Suppressor macrophage (primary cell): ENCODE measurements around the gene GAS2L3.
"Not testable (repeated sequence)": the region's sequence is repeated elsewhere in the genome, so short reads cannot be mapped to it uniquely, and the experiment has no call there.

Source experiments
- DNase-seq, 4 experiments: peaks; one replicate each; pipeline ENCODE4 v3.0.0-alpha.2; 2020 to 2022

Gene GAS2L3

DNA sequence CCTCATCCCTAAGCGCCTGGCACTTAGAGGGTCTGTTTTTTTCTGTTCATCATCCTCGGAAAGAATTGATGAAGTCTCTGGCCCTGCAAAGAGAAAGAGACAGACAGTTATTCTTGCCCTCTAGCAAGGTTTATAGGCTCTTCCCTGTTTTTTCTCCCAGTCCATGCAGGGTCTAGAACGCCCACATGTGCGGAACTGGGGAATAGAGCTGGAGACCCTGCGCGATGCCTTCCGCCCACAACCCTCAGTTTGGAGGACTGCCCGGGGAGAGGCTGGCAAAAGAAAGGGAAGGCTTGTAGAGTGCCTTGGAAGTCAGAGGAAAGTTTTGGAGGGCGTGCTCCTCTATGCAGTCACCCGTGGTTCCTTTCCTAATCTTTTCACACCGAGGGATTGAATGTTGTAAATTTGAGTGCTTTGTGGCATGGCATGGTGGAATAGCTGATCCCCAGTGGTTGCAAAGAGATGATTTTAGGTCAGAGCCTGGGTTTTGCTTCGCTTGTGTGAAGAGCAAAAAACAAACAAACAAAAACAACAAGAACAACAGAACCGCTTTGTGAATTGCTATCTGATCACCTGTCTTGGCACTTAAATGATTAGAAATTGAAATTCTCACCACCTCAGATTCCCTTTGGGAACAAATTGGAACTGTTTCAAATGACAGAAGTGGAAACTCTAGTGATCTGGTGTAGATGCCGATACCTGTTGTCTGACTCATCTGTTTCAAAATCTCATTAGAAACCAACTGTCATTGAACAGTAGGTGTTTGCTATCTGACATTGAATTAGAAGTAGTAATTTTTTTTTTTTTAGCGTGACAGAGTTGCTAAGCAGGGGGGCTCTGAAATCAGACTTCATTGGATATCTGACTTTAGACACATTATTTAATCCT is 947 bp downstream of the GAS2L3 start:
- peak; percentile 54 to 76 (median 73) for DNase-seq

DNA sequence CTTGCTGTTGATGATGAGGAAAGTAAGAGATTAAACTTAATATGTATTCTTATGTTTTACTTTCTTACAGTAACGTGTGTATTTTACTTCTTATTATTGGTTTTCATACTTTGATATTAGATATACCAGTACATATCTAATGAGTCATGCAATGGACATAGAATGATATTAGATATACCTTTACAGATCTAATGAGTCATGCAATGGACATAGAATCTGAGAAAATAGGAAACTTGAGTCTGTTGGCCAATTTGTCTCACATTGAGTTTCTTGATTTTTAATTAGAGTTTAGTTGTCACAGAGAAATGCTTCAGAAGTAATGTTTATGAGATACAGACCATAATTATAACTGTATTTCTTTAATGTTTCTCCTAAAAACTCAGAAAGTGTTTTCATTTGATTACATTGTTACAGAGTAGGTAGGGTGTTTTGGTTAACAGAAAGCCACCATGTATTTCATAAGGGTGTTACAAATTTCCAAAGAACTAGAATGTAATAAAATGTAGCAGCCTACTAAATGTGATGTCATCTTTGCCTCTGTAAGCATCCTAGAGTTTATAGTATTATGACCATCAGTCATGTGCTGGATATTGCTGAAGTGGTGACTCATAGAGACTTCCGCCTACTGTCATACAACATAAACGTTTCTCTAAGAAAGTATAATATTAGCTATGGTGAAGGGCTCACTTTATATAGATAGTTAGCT is 3.0 kb downstream of the GAS2L3 start:
- DNase-seq, result peak; percentile 72 to 95 (median 85)

DNA sequence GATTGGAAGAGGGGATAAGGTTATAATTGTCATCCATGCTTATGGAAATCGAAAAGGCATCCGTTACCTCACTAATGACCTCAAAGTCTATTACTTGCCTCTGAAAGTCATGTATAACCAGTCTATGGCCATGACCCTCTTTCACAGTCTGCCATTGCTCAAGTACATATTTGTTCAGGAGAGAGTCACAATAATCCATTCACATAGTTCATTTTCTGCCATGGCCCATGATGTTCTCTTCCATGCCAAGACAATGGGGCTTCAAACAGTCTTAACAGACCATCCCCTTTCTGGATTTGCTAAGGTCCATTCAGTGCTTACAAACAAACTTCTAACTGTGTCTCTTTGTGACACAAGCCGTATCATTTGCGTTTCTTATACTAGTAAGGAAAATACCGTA is 5.4 kb downstream of the GAS2L3 start:
- no peak for DNase-seq

DNA sequence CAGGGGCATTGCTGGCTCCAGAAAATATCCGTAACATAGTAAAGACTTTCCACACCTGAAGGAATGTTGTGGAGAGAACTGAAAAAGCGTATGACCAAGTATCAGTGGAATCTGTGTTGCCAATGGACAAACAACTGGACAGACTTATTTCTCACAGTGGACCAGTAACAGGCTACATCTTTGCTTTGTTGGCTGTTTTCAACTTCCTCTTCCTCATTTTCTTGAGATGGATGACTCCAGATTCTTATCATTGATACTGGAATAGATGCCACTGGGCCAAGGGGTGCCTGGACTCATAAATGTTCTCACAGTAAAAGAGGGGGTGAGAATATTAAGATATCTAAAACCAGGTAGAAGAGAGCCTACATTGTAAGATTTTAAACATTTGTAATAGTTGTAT is 6.4 kb downstream of the GAS2L3 start:
- peak; percentile 15 to 71 (median 55) for DNase-seq

DNA sequence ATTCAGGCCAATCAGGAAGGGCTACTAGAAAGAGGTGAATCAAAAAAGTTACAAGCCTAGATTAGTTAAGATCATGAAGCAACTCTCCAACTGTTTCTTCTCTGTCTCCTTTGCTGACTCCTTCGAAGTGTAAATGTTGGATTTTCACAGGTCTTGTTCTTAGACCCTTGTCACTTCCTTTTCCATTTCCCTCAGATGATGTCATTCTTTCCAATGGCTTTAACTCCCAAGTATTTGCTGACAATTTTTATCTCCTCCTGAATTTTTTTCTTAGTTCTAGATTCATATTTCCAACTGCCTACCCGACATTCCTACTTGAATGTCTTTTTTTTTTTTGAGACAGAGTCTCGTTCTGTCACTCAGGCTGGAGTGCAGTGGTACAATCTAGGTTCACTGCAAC is 10.8 kb downstream of the GAS2L3 start:
- peak in 2 of 4 experiments; percentile 23 to 30 for DNase-seq

DNA sequence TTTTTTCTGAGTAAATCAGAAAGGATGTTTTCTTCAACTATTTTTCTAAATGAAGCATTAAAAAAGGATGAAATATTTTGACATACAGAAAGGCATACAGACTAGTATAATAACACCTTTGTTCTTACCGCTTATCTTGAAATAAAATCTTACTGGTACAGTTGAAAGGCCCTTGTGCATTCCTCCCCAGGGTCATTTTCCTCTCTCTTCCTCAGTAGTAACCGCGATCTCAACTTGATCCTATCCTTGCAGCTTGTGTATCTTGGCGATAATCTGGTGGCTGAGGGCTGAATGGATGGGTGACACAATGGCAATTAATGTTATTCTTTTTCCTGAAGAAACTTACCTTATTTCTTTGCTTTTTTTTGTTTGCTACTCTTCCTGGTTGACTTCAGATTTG is 18.5 kb downstream of the GAS2L3 start:
- no peak for DNase-seq

DNA sequence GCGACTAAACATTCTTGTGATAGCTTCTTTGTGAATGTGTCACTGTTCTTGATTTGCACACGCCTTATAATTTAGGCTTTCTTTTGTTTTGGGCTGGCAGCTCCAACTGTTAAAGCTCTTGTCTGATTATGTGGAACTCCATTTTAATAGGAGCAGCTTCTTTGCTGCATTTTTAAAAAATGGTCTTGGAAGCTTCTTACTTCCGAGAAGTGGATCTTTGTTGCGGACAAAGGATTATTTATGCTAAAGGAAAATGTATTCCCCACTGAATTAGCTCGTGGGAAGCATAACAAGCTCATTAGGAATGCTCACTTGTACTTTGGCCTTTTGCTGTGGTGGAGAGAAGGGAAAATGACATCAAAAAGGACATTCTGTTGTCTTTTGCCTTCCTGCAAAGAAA is 20.0 kb downstream of the GAS2L3 start:
- DNase-seq, result no peak

DNA sequence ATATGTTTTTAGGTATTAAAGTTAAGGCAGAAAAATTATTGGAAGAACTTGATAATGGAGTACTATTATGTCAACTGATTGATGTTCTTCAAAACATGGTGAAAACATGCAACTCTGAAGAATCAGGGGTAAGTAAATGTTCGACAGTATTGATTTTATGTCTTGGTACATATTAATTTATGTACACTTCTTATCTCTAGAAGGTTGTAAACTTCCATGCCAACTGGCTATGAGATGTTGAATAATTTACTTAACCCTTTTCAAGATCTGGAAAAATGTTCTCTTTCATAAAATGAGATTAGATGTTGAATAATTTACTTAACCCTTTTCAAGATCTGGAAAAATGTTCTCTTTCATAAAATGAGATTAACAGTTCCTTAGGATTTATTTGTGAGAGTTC is 28.1 kb downstream of the GAS2L3 start:
- no peak for DNase-seq

DNA sequence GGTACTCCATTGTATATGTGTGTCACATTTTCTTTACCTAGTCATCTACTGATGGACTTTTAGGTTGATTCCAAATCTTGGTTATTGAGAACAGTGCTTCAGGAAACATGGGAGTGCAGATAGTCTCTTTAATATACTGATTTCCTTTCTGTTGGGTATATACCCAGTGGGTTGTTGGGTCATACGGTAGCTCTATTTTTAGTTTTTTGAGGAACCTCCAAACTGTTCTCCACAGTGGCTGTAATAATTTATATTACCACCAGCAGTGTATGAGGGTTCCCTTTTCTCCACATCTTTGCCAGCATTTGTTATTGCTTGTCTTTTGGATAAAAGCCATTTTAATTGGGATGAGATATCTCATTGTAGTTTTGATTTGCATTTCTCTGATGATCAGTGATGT is 29.5 kb downstream of the GAS2L3 start:
- DNase-seq, result peak; percentile 30 to 72 (median 60)

DNA sequence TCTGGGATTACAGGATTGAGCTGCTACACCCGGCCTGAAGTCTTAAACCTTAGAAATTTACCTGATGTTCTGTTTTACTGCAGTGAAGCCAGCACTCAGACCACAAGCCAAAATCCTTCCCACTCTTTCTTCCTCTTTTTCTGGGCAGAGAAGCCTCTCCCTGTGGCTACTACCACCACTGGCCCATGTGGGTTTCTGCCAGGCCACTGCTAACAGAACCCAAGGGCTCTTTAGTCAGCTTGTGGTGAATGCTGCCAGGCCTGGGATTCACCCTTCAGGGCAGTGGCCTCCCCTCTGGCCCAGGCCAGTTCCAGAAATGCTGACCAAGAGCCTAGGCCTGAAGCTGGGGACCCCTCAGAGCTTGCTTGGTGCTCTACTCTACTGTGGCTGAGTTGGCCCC is 35.3 kb downstream of the GAS2L3 start:
- DNase-seq, result peak; percentile 69 to 84 (median 80)

DNA sequence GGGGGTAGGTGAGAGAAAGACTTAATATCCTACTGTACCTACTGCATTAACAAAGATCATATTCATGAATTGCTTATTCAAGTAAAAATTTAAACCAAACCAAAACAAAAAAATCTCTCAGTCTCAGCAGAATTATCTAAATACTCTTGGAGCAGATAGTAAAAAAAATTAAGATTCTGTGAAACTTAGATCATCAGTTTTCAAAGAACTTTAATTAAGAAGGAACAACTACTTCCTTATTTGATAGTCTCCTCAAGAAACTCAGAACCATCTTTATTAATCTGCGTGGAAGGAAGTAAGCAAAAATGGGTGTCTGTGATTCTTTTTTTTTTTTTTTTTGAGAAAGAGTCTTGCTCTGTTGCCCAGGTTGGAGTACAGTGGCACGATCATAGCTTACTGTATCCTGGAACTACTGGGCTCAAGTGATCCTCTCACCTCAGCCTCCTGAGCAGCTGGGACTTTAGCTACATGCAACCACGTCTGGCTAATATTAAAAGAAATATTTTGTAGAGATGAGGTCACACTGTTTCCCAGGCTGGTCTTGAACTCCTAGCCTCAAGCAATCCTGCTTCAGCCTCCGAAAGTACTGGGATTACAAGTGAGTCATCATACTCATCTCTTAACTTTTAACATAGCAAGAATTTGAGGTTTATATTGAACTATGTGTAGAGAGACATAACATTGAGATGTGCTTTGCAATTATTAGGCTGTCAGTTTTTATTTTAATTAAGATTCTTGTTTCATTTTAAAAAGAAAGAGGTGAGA is 37.4 kb downstream of the GAS2L3 start:
- peak in 2 of 4 experiments; percentile 54 to 62 for DNase-seq

DNA sequence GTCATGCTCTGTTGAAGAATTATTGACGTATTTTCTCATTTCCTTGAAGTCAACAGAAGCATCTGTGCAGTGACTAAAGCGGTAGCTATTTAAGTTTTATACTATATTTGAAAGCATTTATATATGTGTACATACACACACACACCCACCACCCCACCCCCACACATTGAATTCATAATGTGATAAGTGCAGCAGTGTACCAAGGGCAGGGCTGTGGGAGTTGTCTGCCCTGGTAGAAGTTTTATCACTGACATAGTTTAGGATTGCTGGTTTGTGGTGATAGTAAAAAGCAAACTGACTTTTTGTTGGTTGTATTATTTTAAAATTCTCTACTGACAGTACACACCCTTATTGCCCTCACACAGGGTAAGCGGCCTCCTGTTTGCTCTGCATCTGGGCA is 39.1 kb downstream of the GAS2L3 start:
- DNase-seq, result no peak

DNA sequence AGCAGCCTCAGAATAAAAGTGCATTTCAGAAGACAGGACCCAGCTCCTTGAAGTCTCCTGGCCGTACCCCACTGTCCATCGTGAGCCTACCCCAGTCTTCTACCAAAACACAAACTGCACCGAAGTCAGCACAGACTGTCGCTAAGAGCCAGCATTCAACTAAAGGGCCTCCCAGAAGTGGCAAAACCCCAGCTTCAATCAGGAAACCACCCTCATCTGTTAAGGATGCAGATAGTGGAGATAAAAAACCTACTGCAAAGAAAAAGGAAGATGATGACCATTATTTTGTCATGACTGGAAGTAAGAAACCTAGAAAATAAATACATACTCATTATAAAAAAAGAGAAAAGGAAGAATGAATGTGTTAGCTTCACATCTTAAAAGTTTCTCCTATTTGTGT is 51.1 kb downstream of the GAS2L3 start:
- no peak for DNase-seq

DNA sequence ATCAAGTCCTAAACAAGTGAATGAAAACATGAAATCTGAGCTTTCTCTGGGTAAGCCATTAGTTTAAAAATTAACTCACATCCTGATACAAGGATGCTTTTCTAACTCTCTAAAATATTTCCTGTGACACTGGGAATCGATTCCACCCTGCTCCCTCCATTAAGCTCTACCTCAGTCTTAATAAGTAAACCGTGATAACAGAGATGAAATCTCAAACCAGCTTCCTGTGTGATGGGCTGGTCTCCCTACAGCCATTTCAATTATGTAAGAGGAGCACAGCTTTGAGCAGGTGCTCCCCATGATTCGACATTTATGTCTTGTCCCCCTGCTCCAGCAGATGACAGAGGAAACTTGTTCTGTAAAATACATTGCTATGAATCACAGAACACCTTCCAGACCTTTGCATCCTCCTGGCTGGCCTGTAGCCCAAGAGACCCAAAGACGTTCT is 59.0 kb downstream of the GAS2L3 start:
- no peak for DNase-seq

DNA sequence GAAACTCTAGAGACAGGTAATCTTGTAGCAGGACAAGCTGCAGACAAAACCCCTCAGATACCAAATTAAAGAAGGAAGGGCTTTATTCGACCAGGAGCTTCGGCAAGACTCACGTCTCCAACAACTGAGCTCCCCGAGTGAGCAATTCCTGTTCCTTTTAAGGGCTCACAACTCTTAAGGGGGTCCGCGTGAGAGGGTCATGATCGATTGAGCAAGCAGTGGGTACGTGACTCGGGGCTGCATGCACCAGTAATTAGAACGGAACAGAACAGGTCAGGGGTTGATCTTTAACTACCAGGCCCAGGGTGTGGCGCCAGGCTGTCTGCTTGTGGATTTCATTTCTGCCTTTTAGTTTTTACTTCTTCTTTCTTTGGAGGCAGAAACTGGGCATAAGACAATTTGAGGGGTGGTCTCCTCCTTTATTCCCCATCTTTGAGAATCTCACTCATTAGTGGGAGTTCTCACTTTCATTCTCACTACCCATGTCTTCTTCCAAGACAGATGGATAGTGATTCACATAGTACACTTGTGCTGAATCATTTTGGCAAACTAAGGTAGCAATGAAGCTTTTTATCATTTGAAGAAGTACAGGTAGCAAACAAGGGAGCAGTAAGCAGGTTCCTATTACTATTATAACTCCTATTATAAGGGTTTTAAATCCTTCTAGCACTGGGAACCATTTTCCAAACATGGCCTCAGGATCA is 59.8 kb downstream of the GAS2L3 start:
- DNase-seq, result not testable (repeated sequence)

DNA sequence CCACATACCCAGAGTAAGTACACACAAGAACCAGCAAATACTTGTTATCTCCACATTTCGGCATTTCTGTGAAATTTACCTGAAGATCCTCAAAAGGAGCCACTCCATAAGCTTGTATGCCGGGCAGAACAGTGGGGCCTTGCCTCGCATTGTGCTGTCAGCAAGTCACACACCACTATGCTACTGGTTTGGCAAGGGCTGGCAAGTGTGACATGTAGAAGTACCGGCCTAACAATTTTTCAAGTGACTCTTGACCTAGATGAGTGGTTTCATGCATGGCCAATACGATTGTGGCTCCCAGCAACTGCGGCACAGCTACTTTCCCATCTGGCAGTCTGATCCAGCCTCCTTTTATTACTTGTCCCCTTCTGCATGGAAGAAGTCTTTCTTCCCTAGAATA is 69.8 kb downstream of the GAS2L3 start:
- DNase-seq, result no peak

DNA sequence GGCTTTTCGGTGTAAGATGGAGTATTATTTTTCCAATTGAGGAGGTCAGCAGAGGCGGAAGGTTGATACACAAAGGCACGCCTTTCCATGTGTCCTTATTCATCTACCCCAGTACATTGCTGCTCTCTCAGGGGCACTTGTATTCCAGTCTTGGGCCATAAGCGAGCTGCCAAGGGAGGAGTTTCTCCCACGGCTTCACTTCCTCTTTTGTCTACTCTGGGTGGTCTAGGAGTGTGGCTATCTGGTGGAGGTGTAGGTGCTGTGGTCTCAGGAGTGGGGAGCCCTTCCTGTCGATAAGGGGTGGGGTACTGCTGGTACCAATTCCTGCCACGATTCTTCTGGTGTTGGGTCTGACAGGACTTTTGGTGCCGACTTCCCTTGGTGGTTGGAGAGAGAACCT is 73.4 kb downstream of the GAS2L3 start:
- DNase-seq, result no peak

DNA sequence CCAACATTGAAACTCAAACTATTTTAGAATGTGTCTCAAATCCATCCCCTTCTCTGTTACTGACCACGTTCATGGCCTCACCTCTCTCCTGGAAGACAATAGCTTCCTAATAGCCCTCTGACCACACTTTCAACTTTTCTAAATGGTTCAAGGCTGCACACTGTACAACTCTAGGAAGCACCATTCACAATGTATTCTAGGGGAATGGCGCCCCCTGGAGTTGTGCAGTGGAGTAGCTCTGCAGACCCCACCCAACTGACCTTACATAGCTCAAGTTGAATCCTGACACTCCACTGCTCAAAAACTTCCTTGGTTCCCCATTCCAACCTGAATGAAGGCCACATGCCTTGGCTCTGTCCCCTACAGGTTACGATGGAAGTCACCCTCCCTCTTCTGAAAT is 77.6 kb downstream of the GAS2L3 start:
- peak in 1 of 4 experiments; percentile 4 for DNase-seq

DNA sequence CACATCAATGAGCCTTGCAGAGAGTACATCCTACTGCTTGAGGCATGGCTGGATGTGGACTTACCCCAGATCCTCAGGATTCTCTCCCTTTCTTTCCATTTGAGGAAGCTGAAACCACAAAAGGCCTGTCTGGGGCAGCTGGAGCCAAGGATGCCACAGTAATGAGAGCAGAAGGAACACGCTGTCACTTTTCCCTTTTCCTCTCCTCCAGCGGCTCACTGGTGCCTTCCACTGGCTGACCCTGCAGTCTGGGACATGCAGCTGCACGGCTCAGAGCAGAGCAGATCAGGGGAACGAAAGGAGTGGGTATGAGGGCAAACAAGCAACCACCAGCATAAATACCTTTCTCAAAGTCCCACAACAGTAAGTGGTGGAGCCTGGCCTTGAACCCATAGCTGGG is 78.2 kb downstream of the GAS2L3 start:
- DNase-seq, result peak in 2 of 4 experiments; percentile 12 to 16

DNA sequence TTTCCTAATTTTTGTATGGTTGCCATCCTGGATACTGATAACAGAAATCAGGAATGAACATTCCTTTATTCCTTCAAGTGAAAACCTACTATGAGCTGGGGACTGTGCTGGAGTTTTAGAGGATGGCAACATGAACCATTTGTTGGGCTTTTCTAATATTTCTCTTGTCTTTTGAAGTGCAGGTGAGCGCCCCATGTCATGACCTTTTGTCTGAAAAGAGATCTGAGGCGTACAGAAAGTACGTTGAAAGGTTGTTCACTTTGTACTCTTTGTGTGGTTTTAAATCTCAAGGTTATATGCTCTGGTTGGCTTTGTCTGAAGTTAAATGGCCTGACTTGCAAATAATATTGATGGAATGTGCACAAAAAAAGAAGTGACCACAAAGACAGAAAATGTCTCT is 79.0 kb downstream of the GAS2L3 start:
- no peak for DNase-seq

DNA sequence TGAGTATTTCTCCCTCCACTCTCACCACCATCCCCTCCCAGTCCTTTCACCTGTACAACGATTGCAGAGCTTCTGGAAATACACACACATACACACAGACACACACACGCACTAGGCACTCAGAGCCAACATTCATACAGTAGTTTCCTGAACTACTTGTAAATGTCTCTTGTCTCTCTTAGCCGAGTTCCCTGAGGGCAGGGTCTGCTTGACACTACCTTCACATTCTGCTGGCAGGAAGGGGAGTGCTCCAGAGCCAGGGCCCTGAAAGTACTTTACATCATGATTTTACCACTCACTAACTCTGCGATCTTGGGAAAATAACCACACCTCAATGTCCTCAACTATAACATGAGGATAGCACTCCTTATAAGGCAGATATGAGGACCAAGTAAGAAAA is 82.7 kb downstream of the GAS2L3 start:
- no peak for DNase-seq

DNA sequence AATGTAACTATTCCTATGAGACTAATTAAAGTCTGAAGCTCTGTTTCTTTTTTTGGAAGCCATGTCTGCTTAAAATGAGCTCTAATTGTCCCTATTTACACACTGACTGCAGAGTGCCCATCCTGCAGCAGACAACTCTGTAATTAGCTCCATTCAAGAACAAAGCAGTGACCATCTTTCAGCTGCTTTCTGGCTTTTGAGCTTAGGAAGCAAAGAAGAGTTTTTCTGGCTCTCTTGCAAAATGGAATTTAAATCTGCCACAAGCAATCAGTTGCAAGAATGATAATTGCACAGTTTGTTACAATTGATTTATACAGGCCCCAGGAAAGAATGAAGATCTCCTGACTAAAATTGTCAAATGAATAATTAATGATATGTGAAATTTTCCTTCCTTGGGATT is 83.4 kb downstream of the GAS2L3 start:
- DNase-seq, result no peak
